ENCODE data around the gene ESR1.
"Not testable (repeated sequence)": the region's sequence is repeated elsewhere in the genome, so short reads cannot be mapped to it uniquely, and the experiment has no call there.

ESR1 gene

GRCh38 chr6:152008779-152009178, 201.3 kb downstream of the ESR1 start:
- Mint-ChIP-seq H3K36me3 (no peaks in the 10 kb centered on the region), H3K4me3 (no peak overlapping the region), H3K4me1 (ENCODE audit: low read depth) (no peaks in the 10 kb centered on the region), H3K27me3 (peaks cover 2% of the 10 kb centered on the region), H3K9me3 (ENCODE audit: low read depth) (no peaks in the 10 kb centered on the region), H3K27ac (no peak overlapping the region)

- Mint-ChIP-seq H3K9me3 (ENCODE audit: low read depth) (peaks cover 3% of the 10 kb centered on the region), H3K27ac (no peak overlapping the region), H3K4me3 (no peak overlapping the region), H3K36me3 (no peaks in the 10 kb centered on the region), H3K4me1 (ENCODE audit: low read depth) (no peaks in the 10 kb centered on the region), H3K27me3 (peaks cover 5% of the 10 kb centered on the region)
These were observed 204.7 kb downstream of the ESR1 start for GRCh38 chr6:152012227-152012626.

- peaks cover 5% of the 10 kb centered on the region for H3K9me3 Mint-ChIP-seq (ENCODE audit: low read depth)
- no peak overlapping the region for H3K4me3 Mint-ChIP-seq
- no peaks in the 10 kb centered on the region for H3K36me3 Mint-ChIP-seq
- H3K27me3 Mint-ChIP-seq, result peaks cover 3% of the 10 kb centered on the region
- H3K27ac Mint-ChIP-seq, result no peak overlapping the region
- H3K4me1 Mint-ChIP-seq (ENCODE audit: low read depth), result no peaks in the 10 kb centered on the region
These were observed 211.4 kb downstream of the ESR1 start for GRCh38 chr6:152018876-152019275.

GRCh38 chr6:152022303-152022702, 214.8 kb downstream of the ESR1 start:
- Mint-ChIP-seq H3K9me3 (ENCODE audit: low read depth) (peaks cover 5% of the 10 kb centered on the region), H3K4me3 (no peak overlapping the region), H3K27ac (no peak overlapping the region), H3K4me1 (ENCODE audit: low read depth) (no peaks in the 10 kb centered on the region), H3K27me3 (no peaks in the 10 kb centered on the region), H3K36me3 (no peaks in the 10 kb centered on the region)

- H3K27ac Mint-ChIP-seq, result no peak overlapping the region
- no peaks in the 10 kb centered on the region for H3K36me3 Mint-ChIP-seq
- peaks cover 5% of the 10 kb centered on the region for H3K9me3 Mint-ChIP-seq (ENCODE audit: low read depth)
- H3K4me1 Mint-ChIP-seq (ENCODE audit: low read depth), result no peaks in the 10 kb centered on the region
- H3K27me3 Mint-ChIP-seq, result no peaks in the 10 kb centered on the region
- no peak overlapping the region for H3K4me3 Mint-ChIP-seq
These were observed 216.1 kb downstream of the ESR1 start for GRCh38 chr6:152023613-152024012.

- no peak overlapping the region for H3K4me3 Mint-ChIP-seq
- H3K4me1 Mint-ChIP-seq (ENCODE audit: low read depth), result no peaks in the 10 kb centered on the region
- peaks cover 5% of the 10 kb centered on the region for H3K9me3 Mint-ChIP-seq (ENCODE audit: low read depth)
- H3K27me3 Mint-ChIP-seq, result peaks cover 5% of the 10 kb centered on the region
- H3K27ac Mint-ChIP-seq, result no peak overlapping the region
- no peaks in the 10 kb centered on the region for H3K36me3 Mint-ChIP-seq
These were observed 218.8 kb downstream of the ESR1 start for GRCh38 chr6:152026291-152026690.

GRCh38 chr6:152026744-152027143, 219.3 kb downstream of the ESR1 start:
- not testable (repeated sequence) for H3K4me3 Mint-ChIP-seq; H3K9me3 Mint-ChIP-seq (ENCODE audit: low read depth); H3K36me3 Mint-ChIP-seq; H3K27ac Mint-ChIP-seq; H3K27me3 Mint-ChIP-seq; H3K4me1 Mint-ChIP-seq (ENCODE audit: low read depth)

- not testable (repeated sequence) for H3K4me1 Mint-ChIP-seq (ENCODE audit: low read depth); H3K9me3 Mint-ChIP-seq (ENCODE audit: low read depth); H3K4me3 Mint-ChIP-seq; H3K27me3 Mint-ChIP-seq; H3K36me3 Mint-ChIP-seq; H3K27ac Mint-ChIP-seq
These were observed 226.3 kb downstream of the ESR1 start for GRCh38 chr6:152033765-152034164.

GRCh38 chr6:152034631-152035030, 227.1 kb downstream of the ESR1 start:
- no peaks in the 10 kb centered on the region for H3K4me1 Mint-ChIP-seq (ENCODE audit: low read depth)
- no peak overlapping the region for H3K4me3 Mint-ChIP-seq
- no peaks in the 10 kb centered on the region for H3K27me3 Mint-ChIP-seq
- H3K9me3 Mint-ChIP-seq (ENCODE audit: low read depth), result no peaks in the 10 kb centered on the region
- H3K27ac Mint-ChIP-seq, result no peak overlapping the region
- H3K36me3 Mint-ChIP-seq, result no peaks in the 10 kb centered on the region

- no peaks in the 10 kb centered on the region for H3K36me3 Mint-ChIP-seq
- H3K9me3 Mint-ChIP-seq (ENCODE audit: low read depth), result no peaks in the 10 kb centered on the region
- H3K4me3 Mint-ChIP-seq, result no peak overlapping the region
- H3K4me1 Mint-ChIP-seq (ENCODE audit: low read depth), result no peaks in the 10 kb centered on the region
- H3K27me3 Mint-ChIP-seq, result peaks cover 4% of the 10 kb centered on the region
- no peak overlapping the region for H3K27ac Mint-ChIP-seq
These were observed 238.6 kb downstream of the ESR1 start for GRCh38 chr6:152046118-152046517.

GRCh38 chr6:152048921-152049320, 241.4 kb downstream of the ESR1 start:
- Mint-ChIP-seq H3K4me1 (ENCODE audit: low read depth) (no peaks in the 10 kb centered on the region), H3K4me3 (no peak overlapping the region), H3K9me3 (ENCODE audit: low read depth) (no peaks in the 10 kb centered on the region), H3K36me3 (no peaks in the 10 kb centered on the region), H3K27ac (no peak overlapping the region), H3K27me3 (peaks cover 4% of the 10 kb centered on the region)

GRCh38 chr6:152049502-152049901, 242.0 kb downstream of the ESR1 start:
- H3K4me1 Mint-ChIP-seq (ENCODE audit: low read depth), result no peaks in the 10 kb centered on the region
- H3K27ac Mint-ChIP-seq, result no peak overlapping the region
- peaks cover 4% of the 10 kb centered on the region for H3K27me3 Mint-ChIP-seq
- no peaks in the 10 kb centered on the region for H3K9me3 Mint-ChIP-seq (ENCODE audit: low read depth)
- no peaks in the 10 kb centered on the region for H3K36me3 Mint-ChIP-seq
- no peak overlapping the region for H3K4me3 Mint-ChIP-seq

GRCh38 chr6:152050451-152051195, 243.1 kb downstream of the ESR1 start:
- H3K9me3 Mint-ChIP-seq (ENCODE audit: low read depth), result no peaks in the 10 kb centered on the region
- no peaks in the 10 kb centered on the region for H3K4me1 Mint-ChIP-seq (ENCODE audit: low read depth)
- no peaks in the 10 kb centered on the region for H3K36me3 Mint-ChIP-seq
- no peak overlapping the region for H3K27ac Mint-ChIP-seq
- no peak overlapping the region for H3K4me3 Mint-ChIP-seq
- H3K27me3 Mint-ChIP-seq, result peaks cover 6% of the 10 kb centered on the region

- no peaks in the 10 kb centered on the region for H3K9me3 Mint-ChIP-seq (ENCODE audit: low read depth)
- H3K27me3 Mint-ChIP-seq, result peaks cover 4% of the 10 kb centered on the region
- H3K4me1 Mint-ChIP-seq (ENCODE audit: low read depth), result no peaks in the 10 kb centered on the region
These were observed 244.6 kb downstream of the ESR1 start for GRCh38 chr6:152052061-152052460.

GRCh38 chr6:152053332-152053731, 245.8 kb downstream of the ESR1 start:
- H3K4me1 Mint-ChIP-seq (ENCODE audit: low read depth), result no peaks in the 10 kb centered on the region
- H3K9me3 Mint-ChIP-seq (ENCODE audit: low read depth), result no peaks in the 10 kb centered on the region
- H3K36me3 Mint-ChIP-seq, result no peaks in the 10 kb centered on the region
- no peak overlapping the region for H3K4me3 Mint-ChIP-seq
- H3K27me3 Mint-ChIP-seq, result peaks cover 6% of the 10 kb centered on the region
- H3K27ac Mint-ChIP-seq, result no peak overlapping the region

More at GRCh38 chr6:152052061-152052460, 244.6 kb downstream of the ESR1 start:
- Mint-ChIP-seq H3K27ac (no peak overlapping the region), H3K4me3 (no peak overlapping the region), H3K36me3 (no peaks in the 10 kb centered on the region)

GRCh38 chr6:152054441-152054840, 247.0 kb downstream of the ESR1 start:
- Mint-ChIP-seq H3K4me1 (ENCODE audit: low read depth) (no peaks in the 10 kb centered on the region), H3K27me3 (peaks cover 6% of the 10 kb centered on the region), H3K36me3 (no peaks in the 10 kb centered on the region), H3K9me3 (ENCODE audit: low read depth) (no peaks in the 10 kb centered on the region), H3K27ac (no peak overlapping the region), H3K4me3 (no peak overlapping the region)

All from activated naive CD8-positive, alpha-beta T cell (primary cell).